DND-41 (cell line): Measurements from ENCODE around the gene RIPOR1.

ENCODE experiments used
- EZH2 ChIP-seq: IDR thresholded peaks from 3 replicates; pipeline ENCODE4 v1.6.1; 2012; ENCODE audit warnings: borderline replicate concordance, low read depth, mild to moderate bottlenecking, moderate library complexity, low read length, inconsistent platforms; ENCODE audit not compliant: severe bottlenecking
- TF ChIP-seq, protein P1 (sequence below): IDR thresholded peaks from 2 replicates; pipeline ENCODE4 v1.5.1; 2012; ENCODE audit warnings: borderline replicate concordance, low read length, moderate library complexity, mild to moderate bottlenecking; ENCODE audit not compliant: poor library complexity, severe bottlenecking; ENCODE audit errors: extremely low read depth

DNA sequence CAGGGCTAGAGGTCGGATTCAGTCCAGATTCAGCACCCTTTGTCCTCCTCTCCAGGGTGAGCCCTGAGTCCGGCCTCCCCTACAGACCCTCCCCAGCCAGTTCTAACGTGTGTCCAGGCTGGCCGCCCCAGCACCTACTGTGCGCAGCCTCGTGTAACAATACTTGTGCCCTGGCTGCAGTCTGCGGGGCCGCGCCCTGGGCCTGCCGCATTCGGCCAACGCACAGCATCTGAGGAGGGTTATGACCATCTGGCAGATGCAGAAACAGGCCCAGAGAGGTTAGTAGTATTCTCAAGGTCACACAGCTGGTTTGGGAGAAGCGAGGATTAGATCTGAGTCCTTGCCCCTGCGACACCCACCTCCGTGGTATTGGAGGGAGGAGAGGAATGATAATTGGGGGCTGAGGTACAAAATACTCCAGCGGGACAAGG is 968 bp downstream of the RIPOR1 start:
- no peak for TF ChIP-seq EZH2
- TF ChIP-seq, protein P1, sequence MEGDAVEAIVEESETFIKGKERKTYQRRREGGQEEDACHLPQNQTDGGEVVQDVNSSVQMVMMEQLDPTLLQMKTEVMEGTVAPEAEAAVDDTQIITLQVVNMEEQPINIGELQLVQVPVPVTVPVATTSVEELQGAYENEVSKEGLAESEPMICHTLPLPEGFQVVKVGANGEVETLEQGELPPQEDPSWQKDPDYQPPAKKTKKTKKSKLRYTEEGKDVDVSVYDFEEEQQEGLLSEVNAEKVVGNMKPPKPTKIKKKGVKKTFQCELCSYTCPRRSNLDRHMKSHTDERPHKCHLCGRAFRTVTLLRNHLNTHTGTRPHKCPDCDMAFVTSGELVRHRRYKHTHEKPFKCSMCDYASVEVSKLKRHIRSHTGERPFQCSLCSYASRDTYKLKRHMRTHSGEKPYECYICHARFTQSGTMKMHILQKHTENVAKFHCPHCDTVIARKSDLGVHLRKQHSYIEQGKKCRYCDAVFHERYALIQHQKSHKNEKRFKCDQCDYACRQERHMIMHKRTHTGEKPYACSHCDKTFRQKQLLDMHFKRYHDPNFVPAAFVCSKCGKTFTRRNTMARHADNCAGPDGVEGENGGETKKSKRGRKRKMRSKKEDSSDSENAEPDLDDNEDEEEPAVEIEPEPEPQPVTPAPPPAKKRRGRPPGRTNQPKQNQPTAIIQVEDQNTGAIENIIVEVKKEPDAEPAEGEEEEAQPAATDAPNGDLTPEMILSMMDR, result no peak
